PC-3 (cell line): ENCODE results near the gene YY1.

Experiments
- CTCF ChIP-seq: fragments of 300-600 bp; sonication (generic); conservative IDR thresholded peaks from 2 replicates; pipeline ENCODE4 v1.5.1; 2017; ENCODE audit warnings: antibody characterized with exemption, low read depth, mild to moderate bottlenecking, low read length
- EZH2phosphoT487 ChIP-seq: fragments of 300-600 bp; sonication (generic); IDR thresholded peaks from 2 replicates; pipeline ENCODE4 v1.6.1; 2018; ENCODE audit warnings: mild to moderate bottlenecking, antibody characterized with exemption, low read length, borderline replicate concordance

DNA sequence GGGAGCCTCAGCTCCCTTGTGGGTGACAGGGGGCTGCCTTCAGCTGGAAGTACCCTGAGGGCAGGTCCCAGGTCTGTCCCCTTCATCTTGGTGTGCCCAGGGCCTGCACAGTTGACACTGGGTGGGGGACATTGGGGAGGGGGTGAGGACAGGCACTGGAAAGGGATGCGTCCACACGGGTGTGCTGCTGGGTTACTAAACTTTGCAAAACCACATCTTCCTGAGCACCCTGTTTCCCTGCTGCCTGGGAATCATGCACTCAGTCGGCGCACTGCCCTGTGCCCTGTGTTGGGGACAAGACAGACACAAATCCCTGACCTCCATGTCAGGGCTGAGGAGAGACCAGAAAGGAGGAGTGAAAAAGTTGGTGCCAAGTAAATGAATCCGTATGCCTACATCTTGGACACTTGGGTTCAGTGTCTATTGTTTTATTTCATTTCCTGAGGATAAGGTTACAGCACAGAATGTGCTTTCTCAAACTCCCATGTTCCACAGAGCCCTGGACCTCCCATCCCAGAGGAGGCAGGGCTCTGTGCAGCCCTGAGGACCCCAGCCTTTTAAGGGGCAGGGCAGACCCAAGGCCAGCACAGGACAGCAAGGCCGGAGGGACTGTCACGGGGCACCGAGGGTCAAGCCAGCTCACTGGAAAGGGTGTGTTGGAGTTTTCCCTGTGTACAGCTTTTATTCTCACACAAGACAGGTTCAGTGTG is 70.2 kb downstream of the YY1 start:
- TF ChIP-seq EZH2phosphoT487 (no peak), CTCF (no peak)
